Lung (tissue), 12 donors: ENCODE data around the gene CDC42BPA. TPM values are rescaled to one million over a fixed set of nuclear protein-coding genes. Genes with fewer than 3 reads are reported as not detected.

Experiments used
- ATAC-seq: fragments of 200-7000 bp; cut with Tn5 transposase; one replicate; pipeline ENCODE4 v1.9.1; 2020; ENCODE audit warnings: moderate number of reproducible peaks; ENCODE audit not compliant: insufficient read depth, low FRiP score
- DNase-seq, 3 donors: peaks; one replicate each; pipeline ENCODE4 v3.0.0-alpha.2; 2013 to 2017
- H3K27ac ChIP-seq, 2 donors: one replicate each; pipeline ENCODE4 v1.5.1; 2013; ENCODE audit warnings: mild to moderate bottlenecking in 2 of 2, moderate library complexity in 2 of 2, control low read depth in 1 of 2, inconsistent platforms in 1 of 2, low read depth in 1 of 2, low read length in 1 of 2
- H3K27me3 ChIP-seq, 3 donors: one replicate each; pipeline ENCODE4 v1.5.1; 2013; ENCODE audit warnings: low read length in 2 of 3; ENCODE audit not compliant: control insufficient read depth in 3 of 3, insufficient read depth in 3 of 3
- H3K36me3 ChIP-seq, 4 donors: one replicate each; pipeline ENCODE4 v1.5.1; 2013; ENCODE audit warnings: low read length in 4 of 4, mild to moderate bottlenecking in 1 of 4, moderate library complexity in 1 of 4; ENCODE audit not compliant: control insufficient read depth in 4 of 4, insufficient read depth in 4 of 4
- H3K4me1 ChIP-seq, 5 donors: one replicate each; pipeline ENCODE4 v1.5.1; 2013; ENCODE audit warnings: low read length in 5 of 5, mild to moderate bottlenecking in 2 of 5, moderate library complexity in 1 of 5; ENCODE audit not compliant: control insufficient read depth in 5 of 5, insufficient read depth in 5 of 5
- H3K4me3 ChIP-seq: one replicate; pipeline ENCODE4 v1.5.1; 2013; ENCODE audit warnings: mild to moderate bottlenecking, control low read depth, moderate library complexity
- H3K9ac ChIP-seq, 2 donors: one replicate each; pipeline ENCODE4 v1.5.1; 2013; ENCODE audit warnings: low read length in 2 of 2, control low read depth in 1 of 2; ENCODE audit not compliant: insufficient read depth in 1 of 2
- H3K9me3 ChIP-seq, 4 donors: one replicate each; pipeline ENCODE4 v1.5.1; 2013; ENCODE audit warnings: low read length in 3 of 4, mild to moderate bottlenecking in 1 of 4, moderate library complexity in 1 of 4; ENCODE audit not compliant: control insufficient read depth in 4 of 4, insufficient read depth in 3 of 4
- WGBS, 2 donors: extraction: QIAGEN DNeasy Blood & Tissue Kit; methylation state at CpG; one replicate each; pipeline ENCODE4 v1.1.7; 2013; 5-methylcytosine and 5-hydroxymethylcytosine counted together
- polyA plus RNA-seq, 2 donors: library from polyadenylated mRNA; stranded (reverse); fragments of 200-250 nt; gene quantifications; one replicate each; pipeline ENCODE4 v1.2.1, GENCODE V29; 2013
- total RNA-seq, 2 donors: library from RNA; depleted of rRNA in 1 of 2; stranded (reverse); fragments of >200 nt in 1 of 2; gene quantifications; one replicate each; pipeline ENCODE4 v1.2.1, GENCODE V29; 2014 to 2021
- TF ChIP-seq, protein P1 (sequence below): IDR thresholded peaks from 2 replicates; pipeline ENCODE4 v1.5.1; 2012; ENCODE audit warnings: mild to moderate bottlenecking; ENCODE audit errors: control extremely low read depth, extremely low read depth
- donor health status: control.
- donor health status: control.
- donor health status: Bipolar disorder and iron deficiency.
- donor health status: healthy.
- donor health status: DM: yes; HTN: yes; CAD: no.

Gene CDC42BPA
- total and polyA plus RNA-seq, 4 donors: 6.4 to 97.4 (median 20.2) TPM

GRCh38 chr1:227362039-227362438, 43.7 kb upstream of the CDC42BPA start:
- TF ChIP-seq, protein P1, sequence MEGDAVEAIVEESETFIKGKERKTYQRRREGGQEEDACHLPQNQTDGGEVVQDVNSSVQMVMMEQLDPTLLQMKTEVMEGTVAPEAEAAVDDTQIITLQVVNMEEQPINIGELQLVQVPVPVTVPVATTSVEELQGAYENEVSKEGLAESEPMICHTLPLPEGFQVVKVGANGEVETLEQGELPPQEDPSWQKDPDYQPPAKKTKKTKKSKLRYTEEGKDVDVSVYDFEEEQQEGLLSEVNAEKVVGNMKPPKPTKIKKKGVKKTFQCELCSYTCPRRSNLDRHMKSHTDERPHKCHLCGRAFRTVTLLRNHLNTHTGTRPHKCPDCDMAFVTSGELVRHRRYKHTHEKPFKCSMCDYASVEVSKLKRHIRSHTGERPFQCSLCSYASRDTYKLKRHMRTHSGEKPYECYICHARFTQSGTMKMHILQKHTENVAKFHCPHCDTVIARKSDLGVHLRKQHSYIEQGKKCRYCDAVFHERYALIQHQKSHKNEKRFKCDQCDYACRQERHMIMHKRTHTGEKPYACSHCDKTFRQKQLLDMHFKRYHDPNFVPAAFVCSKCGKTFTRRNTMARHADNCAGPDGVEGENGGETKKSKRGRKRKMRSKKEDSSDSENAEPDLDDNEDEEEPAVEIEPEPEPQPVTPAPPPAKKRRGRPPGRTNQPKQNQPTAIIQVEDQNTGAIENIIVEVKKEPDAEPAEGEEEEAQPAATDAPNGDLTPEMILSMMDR: no peak
- WGBS, 2 donors: 58 to 71% methylated on average over 1 of the region's 1 CpG
- H3K27ac ChIP-seq: no peak overlapping the region
- ATAC-seq: no peak
- H3K4me1 ChIP-seq: peaks cover 0 to 6% (median 0%) of the 10 kb centered on the region in 5 donors
- H3K27me3 ChIP-seq: no peaks in the 10 kb centered on the region
- H3K9me3 ChIP-seq: no peaks in the 10 kb centered on the region
- H3K9ac ChIP-seq: no peak overlapping the region
- peak in 1 of 3 donors; percentile 14 for DNase-seq
- H3K4me3 ChIP-seq: no peak overlapping the region
- no peaks in the 10 kb centered on the region for H3K36me3 ChIP-seq

DNA sequence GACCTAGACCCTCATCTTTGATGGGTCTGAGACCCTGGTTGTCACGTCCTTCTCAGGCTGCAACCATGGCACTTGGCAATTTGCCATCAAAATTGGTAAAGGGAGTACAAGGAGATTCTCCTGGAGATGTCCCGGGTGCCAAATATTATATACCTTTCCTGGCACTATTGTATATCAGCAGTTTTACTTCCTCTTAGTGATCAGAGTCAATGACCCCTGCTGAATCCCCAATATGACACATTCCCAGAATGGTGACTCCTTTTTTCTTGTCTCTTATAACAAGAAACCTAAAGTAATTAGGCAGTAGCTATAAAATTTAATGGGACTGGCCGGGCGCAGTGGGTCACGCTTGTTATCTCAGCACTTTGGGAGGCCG, 39.6 kb upstream of the CDC42BPA start:
- H3K36me3 ChIP-seq: no peaks in the 10 kb centered on the region
- TF ChIP-seq, protein P1: no peak
- no peak overlapping the region for H3K4me3 ChIP-seq
- DNase-seq: no peak
- H3K9me3 ChIP-seq: no peaks in the 10 kb centered on the region
- no peak for ATAC-seq
- peak overlapping the region; percentile 68 to 83 for H3K27ac ChIP-seq
- H3K27me3 ChIP-seq: no peaks in the 10 kb centered on the region
- 86 to 91% methylated on average over 6 of the region's 6 CpGs for WGBS, 2 donors
- H3K9ac ChIP-seq: no peak overlapping the region
- H3K4me1 ChIP-seq: peaks cover 0 to 11% (median 0%) of the 10 kb centered on the region in 5 donors

GRCh38 chr1:227357171-227357926, 39.1 kb upstream of the CDC42BPA start:
- DNase-seq (peak; percentile 42 to 72 (median 44)), ATAC-seq (peak; percentile 85)
- Histone ChIP-seq H3K9me3 (no peaks in the 10 kb centered on the region), H3K27ac (peak overlapping the region; percentile 68 to 83), H3K27me3 (no peaks in the 10 kb centered on the region), H3K36me3 (no peaks in the 10 kb centered on the region), H3K4me3 (no peak overlapping the region), H3K4me1 (peaks cover 0 to 13% (median 0%) of the 10 kb centered on the region in 5 donors), H3K9ac (no peak overlapping the region)
- 45 to 54% methylated on average over 7 of the region's 7 CpGs for WGBS, 2 donors
- TF ChIP-seq, protein P1: no peak
